Measurements from ENCODE around the gene THYN1. TPM values are rescaled to one million over a fixed set of nuclear protein-coding genes. Genes with fewer than 3 reads are reported as not detected.
"Not testable (repeated sequence)": the region's sequence is repeated elsewhere in the genome, so short reads cannot be mapped to it uniquely, and the experiment has no call there.

Gene THYN1
- 34.9 TPM for total RNA-seq

GRCh38 chr11:134253188-134253993 is at the start of gene THYN1, which contains the start of gene ACAD8:
Gene THYN1, minus strand, starts transcription at chr11:134253352. Its CDS starts 470 bp downstream, at chr11:134252882.
Gene ACAD8, plus strand, starts transcription at chr11:134253568. Its CDS starts 33 bp downstream, at chr11:134253601.
- ATAC-seq (peak; percentile 100), DNase-seq (ENCODE audit: low spot score) (peak; percentile 97)

GRCh38 chr11:134294664-134295063 is 41.5 kb upstream of the THYN1 start:
- ATAC-seq (no peak), DNase-seq (ENCODE audit: low spot score) (no peak)
- intact Hi-C loops (cut with DNase I), result no loop called here

More at GRCh38 chr11:134253188-134253993, at the start of gene THYN1, which contains the start of gene ACAD8:
- intact Hi-C loops (cut with DNase I), result no loop called here

GRCh38 chr11:134293119-134294113 is 40.3 kb upstream of the THYN1 start:
- intact Hi-C loops (cut with DNase I), result no loop called here
- DNase-seq (ENCODE audit: low spot score), result no peak
- no peak for ATAC-seq

GRCh38 chr11:134292661-134293060 is 39.5 kb upstream of the THYN1 start:
- ATAC-seq, result no peak
- intact Hi-C loops (cut with DNase I), result no loop called here
- no peak for DNase-seq (ENCODE audit: low spot score)

GRCh38 chr11:134291196-134291595 is 38.0 kb upstream of the THYN1 start:
- ATAC-seq (no peak), DNase-seq (ENCODE audit: low spot score) (no peak)
- intact Hi-C loops (cut with DNase I), result no loop called here

- ATAC-seq (no peak), DNase-seq (ENCODE audit: low spot score) (no peak)
- intact Hi-C loops (cut with DNase I), result no loop called here
Measured at GRCh38 chr11:134290646-134291045, 37.5 kb upstream of the THYN1 start.

GRCh38 chr11:134289789-134290188 is 36.6 kb upstream of the THYN1 start:
- peak; percentile 92 for ATAC-seq
- intact Hi-C loops (cut with DNase I), result no loop called here
- DNase-seq (ENCODE audit: low spot score), result peak; percentile 67

- intact Hi-C loops (cut with DNase I), result no loop called here
- ATAC-seq, result no peak
- DNase-seq (ENCODE audit: low spot score), result no peak
Measured at GRCh38 chr11:134289167-134289566, 36.0 kb upstream of the THYN1 start.

GRCh38 chr11:134288486-134288885 is 35.3 kb upstream of the THYN1 start:
- no peak for ATAC-seq
- intact Hi-C loops (cut with DNase I), result no loop called here
- DNase-seq (ENCODE audit: low spot score), result no peak

GRCh38 chr11:134287561-134287960 is 34.4 kb upstream of the THYN1 start:
- no peak for DNase-seq (ENCODE audit: low spot score)
- ATAC-seq, result no peak
- intact Hi-C loops (cut with DNase I), result no loop called here

GRCh38 chr11:134284349-134284748 is 31.2 kb upstream of the THYN1 start:
- intact Hi-C loops (cut with DNase I); ATAC-seq; DNase-seq (ENCODE audit: low spot score): not testable (repeated sequence)

GRCh38 chr11:134283461-134284230 is 30.5 kb upstream of the THYN1 start:
- no peak for ATAC-seq
- intact Hi-C loops (cut with DNase I), result no loop called here
- no peak for DNase-seq (ENCODE audit: low spot score)

GRCh38 chr11:134282121-134283045 is 29.2 kb upstream of the THYN1 start:
- intact Hi-C loops (cut with DNase I), result no loop called here
- DNase-seq (ENCODE audit: low spot score) (peak; percentile 32), ATAC-seq (no peak)

- DNase-seq (ENCODE audit: low spot score); intact Hi-C loops (cut with DNase I): not testable (repeated sequence)
- ATAC-seq, result peak; percentile 15
Measured at GRCh38 chr11:134281635-134282034, 28.5 kb upstream of the THYN1 start.

GRCh38 chr11:134278356-134278755 is 25.2 kb upstream of the THYN1 start:
- DNase-seq (ENCODE audit: low spot score) (no peak), ATAC-seq (no peak)
- intact Hi-C loops (cut with DNase I), result no loop called here

- DNase-seq (ENCODE audit: low spot score) (peak; percentile 41), ATAC-seq (no peak)
- intact Hi-C loops (cut with DNase I), result no loop called here
Measured at GRCh38 chr11:134277183-134278001, 24.2 kb upstream of the THYN1 start.
